Uterus (tissue), 4 donors: ENCODE data around the gene TFEB. TPM values are rescaled to one million over a fixed set of nuclear protein-coding genes. Genes with fewer than 3 reads are reported as not detected.

Source experiments
- DNase-seq, 2 donors: peaks; one replicate each; pipeline ENCODE4 v3.0.0-alpha.2; 2019 to 2020
- H3K27ac ChIP-seq, 2 donors: fragments of 200-600 bp; sonication (generic); 1 replicate in 1 of 2; 2 replicates in 1 of 2; pipeline ENCODE4 v1.5.1; 2016 to 2018
- H3K27me3 ChIP-seq, 2 donors: fragments of 200-600 bp; sonication (generic); one replicate each; pipeline ENCODE4 v1.5.1; 2018 to 2019; ENCODE audit warnings: control low read depth in 1 of 2
- H3K36me3 ChIP-seq, 2 donors: fragments of 200-600 bp; sonication (generic); one replicate each; pipeline ENCODE4 v1.5.1; 2019; ENCODE audit warnings: control low read depth in 1 of 2
- H3K4me1 ChIP-seq, 2 donors: fragments of 200-600 bp; sonication (generic); one replicate each; pipeline ENCODE4 v1.5.1; 2018 to 2019; ENCODE audit warnings: control low read depth in 1 of 2
- H3K4me3 ChIP-seq, 2 donors: fragments of 200-600 bp; sonication (generic); 1 replicate in 1 of 2; 2 replicates in 1 of 2; pipeline ENCODE4 v1.5.1; 2018 to 2019; ENCODE audit warnings: mild to moderate bottlenecking in 1 of 2
- H3K9me3 ChIP-seq, 2 donors: fragments of 200-600 bp; sonication (generic); one replicate each; pipeline ENCODE4 v1.5.1; 2019; ENCODE audit warnings: control low read depth in 1 of 2
- POLR2A ChIP-seq, 2 donors: fragments of 450-650 bp; IDR thresholded peaks; one replicate each; pipeline ENCODE4 v1.6.1; 2016; ENCODE audit warnings: antibody characterized with exemption in 2 of 2, mild to moderate bottlenecking in 1 of 2, moderate library complexity in 1 of 2
- intact Hi-C: fragments of 100-400 bp; cut with DNase I; formaldehyde crosslinking; loops from one replicate; pipeline ENCODE4 v1.15.1; 2023; ENCODE audit warnings: low total_unique reads
- total RNA-seq, 4 donors: library from RNA; depleted of rRNA in 3 of 4; stranded (reverse); fragments of >200 nt in 3 of 4; gene quantifications; one replicate each; pipeline versions ENCODE4 v1.1.0 to v1.2.4, GENCODE V29; 2014 to 2023
- TF ChIP-seq, protein P1 (sequence below), 4 experiments: fragments of 200-600 bp in 2 of 4; fragments of 450-650 bp in 2 of 4; sonication (generic) in 2 of 4; IDR thresholded peaks; one replicate each; pipeline ENCODE4 v1.5.1; 2016 to 2019; ENCODE audit warnings: antibody characterized with exemption in 4 of 4, mild to moderate bottlenecking in 2 of 4, moderate library complexity in 1 of 4
- donor health status: DM: yes; HTN: yes; CAD: no.

Gene TFEB
- total RNA-seq, 4 donors from 2014 or later = 8.8 to 31.7 (median 17.0) TPM

DNA sequence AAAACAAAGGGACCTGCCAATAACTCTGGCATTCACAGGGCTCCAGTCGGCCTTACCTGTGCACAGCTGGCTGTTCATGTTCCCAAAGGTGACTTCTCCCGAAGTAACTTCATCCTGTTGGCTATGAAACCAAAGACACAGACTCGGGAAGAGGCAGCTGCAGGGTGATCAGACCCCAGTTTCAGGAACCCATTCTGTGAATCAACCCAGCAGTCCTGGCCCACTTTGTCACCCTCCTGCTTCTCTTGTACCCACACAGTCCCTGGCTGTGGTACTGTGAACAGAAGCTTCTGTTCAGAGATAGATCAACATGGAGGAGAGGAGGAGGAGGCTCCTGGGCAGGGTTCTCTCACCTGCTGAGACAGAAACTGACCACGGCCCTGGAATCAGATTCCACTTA lies 20.5 kb upstream of the TFEB start:
- Histone ChIP-seq H3K36me3 (no peaks in the 10 kb centered on the region), H3K4me3 (no peak overlapping the region), H3K4me1 (no peaks in the 10 kb centered on the region), H3K27ac (no peak overlapping the region), H3K27me3 (no peaks in the 10 kb centered on the region), H3K9me3 (no peaks in the 10 kb centered on the region)
- no peak for DNase-seq
- no peak for TF ChIP-seq POLR2A (IDR thresholded peaks at IDR 0.05)
- TF ChIP-seq, protein P1, sequence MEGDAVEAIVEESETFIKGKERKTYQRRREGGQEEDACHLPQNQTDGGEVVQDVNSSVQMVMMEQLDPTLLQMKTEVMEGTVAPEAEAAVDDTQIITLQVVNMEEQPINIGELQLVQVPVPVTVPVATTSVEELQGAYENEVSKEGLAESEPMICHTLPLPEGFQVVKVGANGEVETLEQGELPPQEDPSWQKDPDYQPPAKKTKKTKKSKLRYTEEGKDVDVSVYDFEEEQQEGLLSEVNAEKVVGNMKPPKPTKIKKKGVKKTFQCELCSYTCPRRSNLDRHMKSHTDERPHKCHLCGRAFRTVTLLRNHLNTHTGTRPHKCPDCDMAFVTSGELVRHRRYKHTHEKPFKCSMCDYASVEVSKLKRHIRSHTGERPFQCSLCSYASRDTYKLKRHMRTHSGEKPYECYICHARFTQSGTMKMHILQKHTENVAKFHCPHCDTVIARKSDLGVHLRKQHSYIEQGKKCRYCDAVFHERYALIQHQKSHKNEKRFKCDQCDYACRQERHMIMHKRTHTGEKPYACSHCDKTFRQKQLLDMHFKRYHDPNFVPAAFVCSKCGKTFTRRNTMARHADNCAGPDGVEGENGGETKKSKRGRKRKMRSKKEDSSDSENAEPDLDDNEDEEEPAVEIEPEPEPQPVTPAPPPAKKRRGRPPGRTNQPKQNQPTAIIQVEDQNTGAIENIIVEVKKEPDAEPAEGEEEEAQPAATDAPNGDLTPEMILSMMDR (IDR thresholded peaks at IDR 0.05) = no peak
- intact Hi-C loops = no loop called here

DNA sequence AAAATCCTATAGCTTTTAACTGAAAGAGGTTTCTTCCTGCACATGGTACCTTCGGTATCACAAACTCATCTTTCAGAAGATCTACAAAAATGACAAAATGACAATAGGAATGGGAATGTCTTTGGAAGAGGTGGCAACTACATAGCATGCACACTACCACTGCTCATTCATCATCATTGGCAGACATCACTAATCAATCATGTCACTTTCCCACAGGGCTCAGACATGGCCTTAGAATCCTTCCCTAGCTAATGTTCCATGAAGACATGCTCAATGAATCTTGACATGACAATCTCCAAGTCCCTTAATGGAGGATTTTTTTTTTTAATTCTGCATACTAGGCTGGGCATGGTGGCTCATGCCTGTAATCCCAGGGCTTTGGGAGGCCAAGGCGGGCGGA lies 15.0 kb upstream of the TFEB start:
- no peaks in the 10 kb centered on the region for H3K27me3 ChIP-seq
- intact Hi-C loops = no loop called here

DNA sequence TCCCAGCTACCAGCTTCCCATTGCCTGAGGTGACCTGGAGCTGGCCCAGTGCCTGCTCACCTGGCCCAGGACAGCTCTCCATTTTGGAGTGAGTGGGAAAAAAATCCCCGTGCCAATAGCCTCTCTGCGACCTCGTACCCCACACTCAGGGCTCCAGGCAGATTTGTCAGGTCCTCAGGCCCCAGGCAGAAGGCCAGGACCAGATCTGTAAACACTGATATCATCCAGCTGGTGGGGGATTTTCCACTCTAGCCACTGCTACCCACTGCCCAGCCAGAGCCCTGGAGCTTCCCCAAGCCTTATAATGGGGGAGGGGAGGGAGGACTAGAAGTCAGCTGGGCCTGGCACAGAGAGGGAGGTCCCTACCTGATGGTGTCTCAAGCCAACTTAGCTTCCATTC lies 13.1 kb upstream of the TFEB start:
- no peaks in the 10 kb centered on the region for H3K9me3 ChIP-seq
- no peak for DNase-seq
- no peak overlapping the region for H3K4me3 ChIP-seq
- no peak overlapping the region for H3K27ac ChIP-seq
- no peaks in the 10 kb centered on the region for H3K4me1 ChIP-seq
- TF ChIP-seq, protein P1 (IDR thresholded peaks at IDR 0.05) = no peak
- no peak for TF ChIP-seq POLR2A (IDR thresholded peaks at IDR 0.05)
- no peaks in the 10 kb centered on the region for H3K36me3 ChIP-seq
- intact Hi-C loops = no loop called here
- no peaks in the 10 kb centered on the region for H3K27me3 ChIP-seq

More for the DNA sequence above, 15.0 kb upstream of the TFEB start:
- no peak for DNase-seq
- Histone ChIP-seq H3K27ac (no peak overlapping the region), H3K9me3 (no peaks in the 10 kb centered on the region), H3K4me1 (no peaks in the 10 kb centered on the region), H3K4me3 (no peak overlapping the region), H3K36me3 (no peaks in the 10 kb centered on the region)
- no peak for TF ChIP-seq POLR2A (IDR thresholded peaks at IDR 0.05)
- TF ChIP-seq, protein P1 (IDR thresholded peaks at IDR 0.05) = no peak

DNA sequence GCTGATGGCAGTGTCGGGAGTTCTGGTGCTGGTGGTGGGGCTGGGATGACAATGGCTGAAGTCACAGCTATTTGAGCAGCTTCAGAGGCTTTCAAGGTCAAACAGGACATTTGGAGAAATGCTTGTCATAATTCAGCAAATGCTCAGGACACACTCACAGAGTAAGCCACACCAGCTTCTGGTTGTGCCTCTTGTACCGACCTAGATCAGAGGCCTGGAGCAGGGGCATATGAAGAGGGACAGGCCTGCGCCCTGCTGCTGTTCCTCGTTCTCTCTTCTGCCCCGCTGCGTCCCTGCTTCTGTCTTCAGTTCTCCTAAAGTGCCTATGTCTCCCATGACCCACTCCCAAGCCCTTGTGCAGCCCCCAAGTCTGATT lies 12.7 kb upstream of the TFEB start:
- intact Hi-C loops = no loop called here
- DNase-seq = no peak
- H3K9me3 ChIP-seq = no peaks in the 10 kb centered on the region
- no peaks in the 10 kb centered on the region for H3K36me3 ChIP-seq
- no peak overlapping the region for H3K4me3 ChIP-seq
- no peaks in the 10 kb centered on the region for H3K27me3 ChIP-seq
- H3K4me1 ChIP-seq = no peaks in the 10 kb centered on the region
- H3K27ac ChIP-seq = no peak overlapping the region
- TF ChIP-seq, protein P1 (IDR thresholded peaks at IDR 0.05) = no peak
- no peak for TF ChIP-seq POLR2A (IDR thresholded peaks at IDR 0.05)

DNA sequence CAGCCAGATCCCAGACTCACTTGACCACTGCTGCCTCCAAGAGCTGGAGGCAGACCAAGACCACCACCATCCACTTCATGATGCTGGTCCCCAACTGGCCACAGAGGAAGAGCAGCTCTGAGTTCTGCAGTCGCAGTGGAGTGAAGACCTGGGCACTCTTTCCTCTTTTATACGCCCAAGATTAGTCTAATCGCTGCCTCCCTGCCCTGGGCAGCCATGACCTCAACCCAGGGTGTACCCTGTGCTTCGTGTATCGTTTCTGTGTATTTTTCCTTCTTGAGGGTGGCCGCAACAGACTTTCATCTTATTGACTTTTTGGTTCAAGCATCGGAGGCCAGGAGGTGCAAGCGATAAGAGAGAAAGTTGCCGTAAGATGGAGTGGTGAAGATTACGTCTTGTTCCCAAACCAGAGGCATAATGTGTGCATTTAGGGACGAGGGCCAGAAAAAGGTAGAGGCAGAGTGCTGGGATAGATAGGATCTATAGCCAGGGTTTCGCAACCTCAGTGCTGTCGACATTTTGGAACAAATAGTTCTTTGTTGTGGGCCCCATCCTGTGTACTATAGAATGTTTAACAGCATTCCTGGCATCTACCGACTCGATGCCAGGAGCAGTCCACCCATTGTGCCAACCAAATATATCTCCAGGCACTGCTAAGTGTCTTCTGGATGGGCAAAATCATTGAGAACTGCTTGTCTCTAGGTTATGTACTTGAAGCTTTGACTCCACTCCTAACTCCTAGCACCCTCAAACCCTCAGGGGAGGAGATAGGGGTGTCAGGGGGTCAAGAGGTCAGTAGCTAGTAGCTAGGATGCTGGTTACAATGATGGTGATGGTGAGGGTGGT lies 12.1 kb upstream of the TFEB start, which contains the start of gene PGC:
PGC (minus strand) TSS at position 142 of the 846 bp plus-strand sequence; CDS start at position 79, 63 bp downstream.
- TF ChIP-seq, protein P1 (IDR thresholded peaks at IDR 0.05) = no peak
- TF ChIP-seq POLR2A (IDR thresholded peaks at IDR 0.05) = no peak
- Histone ChIP-seq H3K4me1 (no peaks in the 10 kb centered on the region), H3K36me3 (no peaks in the 10 kb centered on the region), H3K27me3 (no peaks in the 10 kb centered on the region), H3K4me3 (no peak within 1 kb of the TSS), H3K27ac (no peak within 1 kb of the TSS), H3K9me3 (no peaks in the 10 kb centered on the region)
- DNase-seq = no peak
- intact Hi-C loops = no loop called here
